ENCODE data around the gene NXPH1. TPM values are rescaled to one million over a fixed set of nuclear protein-coding genes. Genes with fewer than 3 reads are reported as not detected.

Gene NXPH1
- total RNA-seq, 1 donor from 2014 or later: not detected

DNA sequence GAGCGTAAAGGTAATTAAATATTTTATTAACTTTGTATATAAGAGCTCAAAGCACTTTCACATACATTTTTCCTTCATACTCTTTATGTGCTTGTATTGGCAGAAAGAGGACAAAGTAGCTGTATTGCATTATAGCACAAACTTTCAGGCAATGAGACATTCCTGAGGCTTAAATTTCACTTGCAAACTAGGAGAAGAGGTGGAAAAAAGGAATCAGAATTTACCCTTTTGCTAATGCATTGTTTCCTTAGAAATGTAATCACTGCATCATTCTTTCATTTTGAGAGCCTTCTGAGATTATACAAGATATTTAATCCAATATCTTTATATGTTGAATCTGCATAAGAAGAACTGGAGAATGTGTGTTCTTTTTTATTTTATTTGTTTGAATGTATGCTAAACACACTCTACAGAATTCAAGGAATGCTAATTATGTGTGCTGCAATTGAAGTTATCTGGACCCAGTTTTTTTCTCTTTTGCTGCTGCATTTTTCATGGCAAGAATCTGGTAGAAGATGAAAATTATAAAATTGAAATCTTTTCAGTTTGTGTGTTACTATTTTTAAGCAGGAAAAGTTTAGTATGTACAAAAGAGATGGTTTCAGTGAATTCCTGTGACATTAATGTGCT is 185.1 kb downstream of the NXPH1 start:
- Histone ChIP-seq H3K9me3 (ENCODE audit: control insufficient read depth in 3 of 3, low read length in 3 of 3) (no peaks in the 10 kb centered on the region), H3K4me1 (ENCODE audit: control insufficient read depth in 3 of 3, insufficient read depth in 3 of 3, low read length in 3 of 3) (no peaks in the 10 kb centered on the region), H3K27me3 (ENCODE audit: control insufficient read depth in 3 of 3, insufficient read depth in 3 of 3, low read length in 3 of 3) (no peaks in the 10 kb centered on the region), H3K36me3 (ENCODE audit: control insufficient read depth in 3 of 3, insufficient read depth in 3 of 3, low read length in 3 of 3) (no peaks in the 10 kb centered on the region), H3K9ac (ENCODE audit: low read depth in 1 of 3, low read length in 3 of 3) (no peak overlapping the region), H3K4me3 (ENCODE audit: low read length in 3 of 3) (no peak overlapping the region), H3K27ac (ENCODE audit: low read depth, low read length) (no peak overlapping the region)

DNA sequence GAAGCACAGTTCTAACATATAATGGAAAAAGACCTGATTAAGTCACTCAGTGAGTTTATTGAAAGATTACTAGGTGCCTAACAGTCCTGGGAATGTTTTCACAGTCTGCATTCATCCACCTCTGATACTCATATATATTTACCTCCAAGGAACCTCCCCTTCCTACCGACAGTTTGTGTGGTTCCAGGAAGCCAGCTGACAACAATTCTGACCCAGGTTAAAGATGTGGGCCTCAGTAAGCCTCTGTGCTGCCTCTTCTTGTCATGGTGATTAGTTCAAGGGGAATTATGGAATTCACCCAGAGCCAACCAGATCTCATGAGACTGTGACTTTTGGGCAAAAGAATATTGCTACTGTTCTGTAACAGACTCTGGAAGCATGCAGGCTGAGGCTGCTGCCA is 186.8 kb downstream of the NXPH1 start:
- H3K4me3 ChIP-seq (ENCODE audit: low read length in 3 of 3): no peak overlapping the region
- no peaks in the 10 kb centered on the region for H3K9me3 ChIP-seq (ENCODE audit: control insufficient read depth in 3 of 3, low read length in 3 of 3)
- H3K27me3 ChIP-seq (ENCODE audit: control insufficient read depth in 3 of 3, insufficient read depth in 3 of 3, low read length in 3 of 3): no peaks in the 10 kb centered on the region
- H3K27ac ChIP-seq (ENCODE audit: low read depth, low read length): no peak overlapping the region
- no peaks in the 10 kb centered on the region for H3K36me3 ChIP-seq (ENCODE audit: control insufficient read depth in 3 of 3, insufficient read depth in 3 of 3, low read length in 3 of 3)
- H3K4me1 ChIP-seq (ENCODE audit: control insufficient read depth in 3 of 3, insufficient read depth in 3 of 3, low read length in 3 of 3): no peaks in the 10 kb centered on the region
- H3K9ac ChIP-seq (ENCODE audit: low read depth in 1 of 3, low read length in 3 of 3): no peak overlapping the region

DNA sequence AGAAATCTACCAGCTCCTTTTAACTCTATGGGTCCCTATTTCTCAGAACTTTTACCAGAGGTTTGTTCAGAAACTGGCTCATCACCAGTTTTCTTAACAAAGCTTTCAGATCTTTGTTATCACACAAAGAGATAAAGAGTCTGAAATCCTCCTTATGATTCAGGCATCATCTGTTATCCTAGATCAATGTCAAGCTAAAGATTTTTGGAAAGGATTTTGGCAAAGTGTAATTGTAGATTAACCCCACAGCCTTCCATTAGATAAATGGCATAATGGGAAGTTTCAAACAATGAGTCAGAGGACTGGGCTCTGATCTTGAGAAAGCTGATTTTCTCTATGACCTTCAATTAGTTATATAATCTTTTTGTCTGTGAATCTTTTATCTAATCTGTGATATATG is 192.2 kb downstream of the NXPH1 start:
- Histone ChIP-seq H3K9me3 (ENCODE audit: control insufficient read depth in 3 of 3, low read length in 3 of 3) (no peaks in the 10 kb centered on the region), H3K4me1 (ENCODE audit: control insufficient read depth in 3 of 3, insufficient read depth in 3 of 3, low read length in 3 of 3) (no peaks in the 10 kb centered on the region), H3K36me3 (ENCODE audit: control insufficient read depth in 3 of 3, insufficient read depth in 3 of 3, low read length in 3 of 3) (no peaks in the 10 kb centered on the region), H3K9ac (ENCODE audit: low read depth in 1 of 3, low read length in 3 of 3) (no peak overlapping the region), H3K4me3 (ENCODE audit: low read length in 3 of 3) (no peak overlapping the region), H3K27ac (ENCODE audit: low read depth, low read length) (no peak overlapping the region), H3K27me3 (ENCODE audit: control insufficient read depth in 3 of 3, insufficient read depth in 3 of 3, low read length in 3 of 3) (no peaks in the 10 kb centered on the region)

DNA sequence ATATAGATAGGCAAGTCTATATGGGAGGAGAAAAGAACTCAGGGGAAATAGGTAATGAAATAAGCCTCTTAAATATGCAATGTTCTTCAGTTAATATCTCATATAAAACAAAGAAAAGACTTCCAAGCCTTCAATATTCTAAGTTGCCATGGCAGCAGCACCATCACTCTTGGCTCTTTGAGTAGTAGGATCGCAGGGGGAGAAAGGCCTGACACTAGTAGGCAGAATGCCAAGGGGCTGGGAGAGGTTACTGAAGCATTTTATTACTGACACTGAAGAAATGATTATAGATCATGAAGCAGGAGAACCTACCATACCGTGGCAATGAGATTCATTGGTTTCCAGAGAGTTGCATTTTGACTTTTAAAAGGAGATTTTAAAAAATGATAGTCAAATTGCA is 193.9 kb downstream of the NXPH1 start:
- H3K4me1 ChIP-seq (ENCODE audit: control insufficient read depth in 3 of 3, insufficient read depth in 3 of 3, low read length in 3 of 3): no peaks in the 10 kb centered on the region
- H3K9ac ChIP-seq (ENCODE audit: low read depth in 1 of 3, low read length in 3 of 3): no peak overlapping the region
- H3K36me3 ChIP-seq (ENCODE audit: control insufficient read depth in 3 of 3, insufficient read depth in 3 of 3, low read length in 3 of 3): no peaks in the 10 kb centered on the region

DNA sequence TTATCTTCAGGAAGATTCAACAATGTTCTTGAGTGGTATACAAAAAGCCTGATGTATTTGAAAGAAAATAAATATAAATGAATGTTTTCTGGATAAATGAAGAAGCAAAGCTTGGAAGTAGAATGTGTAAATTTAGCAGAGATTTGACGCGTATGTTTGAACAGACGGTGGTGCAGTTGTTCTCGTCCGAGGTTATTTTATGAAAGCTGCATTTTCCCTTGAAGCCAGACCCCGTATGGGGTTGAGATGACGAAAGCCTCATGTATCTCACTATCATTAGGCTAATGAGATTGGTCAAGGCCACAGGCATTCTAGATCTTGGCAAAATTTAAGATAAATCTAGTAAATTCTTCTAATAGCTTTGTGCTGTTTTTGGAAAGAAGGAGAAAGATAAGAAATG is 195.2 kb downstream of the NXPH1 start:
- Histone ChIP-seq H3K4me1 (ENCODE audit: control insufficient read depth in 3 of 3, insufficient read depth in 3 of 3, low read length in 3 of 3) (no peaks in the 10 kb centered on the region), H3K4me3 (ENCODE audit: low read length in 3 of 3) (no peak overlapping the region), H3K9me3 (ENCODE audit: control insufficient read depth in 3 of 3, low read length in 3 of 3) (no peaks in the 10 kb centered on the region), H3K9ac (ENCODE audit: low read depth in 1 of 3, low read length in 3 of 3) (no peak overlapping the region), H3K36me3 (ENCODE audit: control insufficient read depth in 3 of 3, insufficient read depth in 3 of 3, low read length in 3 of 3) (no peaks in the 10 kb centered on the region), H3K27me3 (ENCODE audit: control insufficient read depth in 3 of 3, insufficient read depth in 3 of 3, low read length in 3 of 3) (no peaks in the 10 kb centered on the region), H3K27ac (ENCODE audit: low read depth, low read length) (no peak overlapping the region)

More for the DNA sequence above, 193.9 kb downstream of the NXPH1 start:
- no peaks in the 10 kb centered on the region for H3K9me3 ChIP-seq (ENCODE audit: control insufficient read depth in 3 of 3, low read length in 3 of 3)
- H3K27me3 ChIP-seq (ENCODE audit: control insufficient read depth in 3 of 3, insufficient read depth in 3 of 3, low read length in 3 of 3): no peaks in the 10 kb centered on the region
- H3K4me3 ChIP-seq (ENCODE audit: low read length in 3 of 3): no peak overlapping the region
- no peak overlapping the region for H3K27ac ChIP-seq (ENCODE audit: low read depth, low read length)

DNA sequence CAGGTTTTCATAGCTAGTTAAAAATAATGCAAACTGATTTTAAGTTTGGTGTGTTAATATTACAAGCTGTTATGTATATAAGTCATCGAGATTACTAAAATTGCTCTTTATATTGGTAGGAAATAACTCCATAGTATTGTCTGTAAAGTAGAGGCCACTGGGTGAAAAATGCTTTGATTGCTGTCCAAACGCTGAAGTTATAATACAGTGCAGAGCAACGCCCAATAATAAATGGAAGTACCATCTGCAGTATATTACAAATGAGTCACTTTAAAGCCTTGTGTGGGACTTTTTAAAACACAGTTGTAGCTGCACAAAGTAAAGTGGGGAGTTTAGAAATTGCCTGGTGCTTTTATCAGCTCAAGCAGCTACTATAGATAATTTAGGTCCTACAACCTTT is 196.1 kb downstream of the NXPH1 start:
- H3K27ac ChIP-seq (ENCODE audit: low read depth, low read length): no peak overlapping the region

DNA sequence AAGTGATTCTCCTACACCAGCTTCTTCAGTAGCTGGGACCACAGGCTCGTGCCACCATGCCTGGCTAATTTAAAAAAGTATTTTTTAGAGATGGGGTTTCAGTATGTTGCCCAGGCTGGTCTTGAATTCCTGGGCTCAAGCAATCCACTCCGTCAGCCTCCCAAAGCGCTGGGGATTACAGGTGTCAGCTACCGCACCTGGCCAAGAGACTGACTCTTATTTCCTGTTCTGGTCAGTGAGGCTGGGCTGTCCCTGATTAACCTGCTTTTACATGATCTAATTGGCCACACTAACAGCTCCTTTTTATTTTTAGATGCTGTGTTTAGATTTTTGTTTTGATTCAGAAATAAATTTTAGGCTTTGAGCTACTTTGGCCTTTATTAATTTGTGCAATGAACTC is 203.9 kb downstream of the NXPH1 start:
- no peaks in the 10 kb centered on the region for H3K36me3 ChIP-seq (ENCODE audit: control insufficient read depth in 3 of 3, insufficient read depth in 3 of 3, low read length in 3 of 3)
- H3K27ac ChIP-seq (ENCODE audit: low read depth, low read length): no peak overlapping the region
- no peak overlapping the region for H3K9ac ChIP-seq (ENCODE audit: low read depth in 1 of 3, low read length in 3 of 3)
- no peaks in the 10 kb centered on the region for H3K27me3 ChIP-seq (ENCODE audit: control insufficient read depth in 3 of 3, insufficient read depth in 3 of 3, low read length in 3 of 3)
- H3K9me3 ChIP-seq (ENCODE audit: control insufficient read depth in 3 of 3, low read length in 3 of 3): no peaks in the 10 kb centered on the region
- H3K4me1 ChIP-seq (ENCODE audit: control insufficient read depth in 3 of 3, insufficient read depth in 3 of 3, low read length in 3 of 3): no peaks in the 10 kb centered on the region
- no peak overlapping the region for H3K4me3 ChIP-seq (ENCODE audit: low read length in 3 of 3)

More for the DNA sequence above, 196.1 kb downstream of the NXPH1 start:
- no peaks in the 10 kb centered on the region for H3K4me1 ChIP-seq (ENCODE audit: control insufficient read depth in 3 of 3, insufficient read depth in 3 of 3, low read length in 3 of 3)
- no peak overlapping the region for H3K9ac ChIP-seq (ENCODE audit: low read depth in 1 of 3, low read length in 3 of 3)
- H3K4me3 ChIP-seq (ENCODE audit: low read length in 3 of 3): no peak overlapping the region
- H3K36me3 ChIP-seq (ENCODE audit: control insufficient read depth in 3 of 3, insufficient read depth in 3 of 3, low read length in 3 of 3): no peaks in the 10 kb centered on the region
- no peaks in the 10 kb centered on the region for H3K9me3 ChIP-seq (ENCODE audit: control insufficient read depth in 3 of 3, low read length in 3 of 3)
- no peaks in the 10 kb centered on the region for H3K27me3 ChIP-seq (ENCODE audit: control insufficient read depth in 3 of 3, insufficient read depth in 3 of 3, low read length in 3 of 3)

DNA sequence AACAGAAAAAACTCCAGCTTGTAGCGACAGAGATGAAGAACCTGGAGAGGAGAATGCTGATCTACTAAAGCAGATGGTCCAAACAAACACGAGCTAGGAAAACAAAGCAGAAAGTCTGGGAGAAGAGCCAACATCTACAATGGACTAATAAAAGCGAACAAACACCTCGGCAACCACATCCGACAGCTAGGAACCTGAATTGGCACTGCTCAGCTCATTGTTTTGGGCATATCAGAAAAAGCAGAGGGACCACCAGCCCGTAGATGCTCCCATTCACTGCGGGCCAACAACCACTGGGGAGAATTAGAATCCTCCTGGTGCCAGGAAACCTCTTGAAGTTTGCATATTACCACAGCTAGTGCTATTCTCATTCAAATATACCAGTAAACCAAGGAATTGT is 204.7 kb downstream of the NXPH1 start:
- Histone ChIP-seq H3K36me3 (ENCODE audit: control insufficient read depth in 3 of 3, insufficient read depth in 3 of 3, low read length in 3 of 3) (no peaks in the 10 kb centered on the region), H3K27ac (ENCODE audit: low read depth, low read length) (no peak overlapping the region), H3K4me1 (ENCODE audit: control insufficient read depth in 3 of 3, insufficient read depth in 3 of 3, low read length in 3 of 3) (no peaks in the 10 kb centered on the region), H3K9me3 (ENCODE audit: control insufficient read depth in 3 of 3, low read length in 3 of 3) (no peaks in the 10 kb centered on the region), H3K9ac (ENCODE audit: low read depth in 1 of 3, low read length in 3 of 3) (no peak overlapping the region), H3K4me3 (ENCODE audit: low read length in 3 of 3) (no peak overlapping the region), H3K27me3 (ENCODE audit: control insufficient read depth in 3 of 3, insufficient read depth in 3 of 3, low read length in 3 of 3) (no peaks in the 10 kb centered on the region)

DNA sequence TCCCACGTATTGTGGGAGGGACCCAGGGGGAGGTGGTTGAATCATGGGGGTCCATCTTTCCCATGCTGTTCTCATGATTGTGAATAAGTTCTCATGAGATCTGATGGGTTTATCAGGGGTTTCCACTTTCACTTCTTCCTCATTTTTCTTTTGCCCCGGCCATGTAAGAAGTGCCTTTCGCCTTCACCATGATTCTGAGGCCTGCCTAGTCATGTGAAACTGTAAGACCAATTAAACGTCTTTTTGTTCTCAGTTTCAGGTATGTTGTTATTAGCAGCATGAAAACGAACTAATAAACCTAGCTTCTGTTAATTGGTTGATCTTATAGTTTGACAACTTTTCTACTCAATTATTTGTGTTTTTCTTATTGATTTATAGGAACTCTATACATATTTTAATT is 206.3 kb downstream of the NXPH1 start:
- Histone ChIP-seq H3K9me3 (ENCODE audit: control insufficient read depth in 3 of 3, low read length in 3 of 3) (no peaks in the 10 kb centered on the region), H3K27me3 (ENCODE audit: control insufficient read depth in 3 of 3, insufficient read depth in 3 of 3, low read length in 3 of 3) (no peaks in the 10 kb centered on the region), H3K4me3 (ENCODE audit: low read length in 3 of 3) (no peak overlapping the region), H3K36me3 (ENCODE audit: control insufficient read depth in 3 of 3, insufficient read depth in 3 of 3, low read length in 3 of 3) (no peaks in the 10 kb centered on the region), H3K9ac (ENCODE audit: low read depth in 1 of 3, low read length in 3 of 3) (no peak overlapping the region), H3K4me1 (ENCODE audit: control insufficient read depth in 3 of 3, insufficient read depth in 3 of 3, low read length in 3 of 3) (no peaks in the 10 kb centered on the region), H3K27ac (ENCODE audit: low read depth, low read length) (no peak overlapping the region)

DNA sequence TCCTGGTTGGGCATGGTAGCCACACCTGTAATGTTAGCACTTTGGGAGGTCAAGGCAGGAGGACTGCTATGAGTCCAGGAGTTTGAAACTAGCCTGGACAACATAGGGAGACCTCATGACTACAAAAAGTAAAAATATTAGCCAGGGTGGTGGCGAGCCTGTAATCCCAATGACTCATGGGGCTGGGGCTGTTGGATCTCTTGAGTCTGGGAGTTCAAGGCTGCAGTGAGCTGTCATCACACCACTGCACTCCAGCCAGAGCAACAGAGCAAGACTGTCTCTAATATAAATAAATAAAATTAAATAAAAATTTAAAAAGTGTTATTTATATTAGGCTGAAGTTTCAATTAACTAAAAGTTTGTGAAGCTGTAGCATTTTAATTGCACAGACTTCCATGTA is 207.3 kb downstream of the NXPH1 start:
- no peaks in the 10 kb centered on the region for H3K9me3 ChIP-seq (ENCODE audit: control insufficient read depth in 3 of 3, low read length in 3 of 3)
- H3K36me3 ChIP-seq (ENCODE audit: control insufficient read depth in 3 of 3, insufficient read depth in 3 of 3, low read length in 3 of 3): no peaks in the 10 kb centered on the region
- H3K27ac ChIP-seq (ENCODE audit: low read depth, low read length): no peak overlapping the region
- no peak overlapping the region for H3K9ac ChIP-seq (ENCODE audit: low read depth in 1 of 3, low read length in 3 of 3)
- no peak overlapping the region for H3K4me3 ChIP-seq (ENCODE audit: low read length in 3 of 3)
- no peaks in the 10 kb centered on the region for H3K27me3 ChIP-seq (ENCODE audit: control insufficient read depth in 3 of 3, insufficient read depth in 3 of 3, low read length in 3 of 3)
- H3K4me1 ChIP-seq (ENCODE audit: control insufficient read depth in 3 of 3, insufficient read depth in 3 of 3, low read length in 3 of 3): no peaks in the 10 kb centered on the region
